NK-92 (cell line): ENCODE measurements around the gene CEP164.

ENCODE experiments used
- DNase-seq: peaks from one replicate; lab custom pipeline; 2025; ENCODE audit not compliant: unreplicated experiment; lab: John Stamatoyannopoulos, UW

CEP164 gene

GRCh38 chr11:117457835-117458234 lies 130.2 kb downstream of the CEP164 start:
- DNase-seq: no peak

DNA sequence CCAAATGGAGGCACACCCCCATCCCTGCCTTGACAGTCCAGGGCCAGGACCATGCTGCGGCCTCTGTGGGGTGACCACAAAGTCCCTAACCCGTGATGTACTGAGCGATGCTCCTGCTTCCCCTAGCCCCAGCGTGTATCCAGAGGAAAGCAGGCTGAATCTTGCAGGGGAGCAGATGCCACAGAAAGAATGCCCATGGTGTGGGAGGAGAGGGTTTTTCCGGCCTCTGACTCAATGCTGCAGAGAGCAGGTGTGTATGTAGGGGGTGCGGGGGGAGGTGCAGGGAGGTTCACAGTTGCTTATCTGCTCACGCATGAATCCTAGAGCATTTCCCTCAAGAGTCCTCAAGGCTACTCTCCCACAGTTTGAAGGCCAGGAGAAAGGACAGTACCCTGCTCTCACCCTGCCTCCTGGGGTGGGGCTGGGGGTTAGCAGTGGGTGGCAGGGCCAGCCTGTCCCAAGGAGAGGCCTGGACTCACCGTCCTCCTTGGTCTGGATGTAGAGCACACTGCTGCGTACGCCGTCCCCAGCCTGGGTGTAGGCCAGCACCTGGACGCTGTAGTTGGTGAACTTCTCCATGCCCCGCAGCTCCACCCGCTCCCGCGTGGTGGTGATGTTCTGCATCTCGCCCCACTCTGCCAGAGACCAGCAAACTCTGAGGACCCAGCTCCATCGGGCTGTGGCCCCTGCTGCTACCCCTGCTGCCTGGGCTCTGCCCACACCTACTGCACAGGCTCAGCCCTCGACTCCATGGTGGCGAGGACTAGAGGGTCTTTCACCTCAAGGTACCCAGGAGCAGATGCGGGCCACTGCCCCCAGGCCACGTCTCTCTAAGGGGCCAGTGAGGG lies 130.8 kb downstream of the CEP164 start:
- DNase-seq: no peak

DNA sequence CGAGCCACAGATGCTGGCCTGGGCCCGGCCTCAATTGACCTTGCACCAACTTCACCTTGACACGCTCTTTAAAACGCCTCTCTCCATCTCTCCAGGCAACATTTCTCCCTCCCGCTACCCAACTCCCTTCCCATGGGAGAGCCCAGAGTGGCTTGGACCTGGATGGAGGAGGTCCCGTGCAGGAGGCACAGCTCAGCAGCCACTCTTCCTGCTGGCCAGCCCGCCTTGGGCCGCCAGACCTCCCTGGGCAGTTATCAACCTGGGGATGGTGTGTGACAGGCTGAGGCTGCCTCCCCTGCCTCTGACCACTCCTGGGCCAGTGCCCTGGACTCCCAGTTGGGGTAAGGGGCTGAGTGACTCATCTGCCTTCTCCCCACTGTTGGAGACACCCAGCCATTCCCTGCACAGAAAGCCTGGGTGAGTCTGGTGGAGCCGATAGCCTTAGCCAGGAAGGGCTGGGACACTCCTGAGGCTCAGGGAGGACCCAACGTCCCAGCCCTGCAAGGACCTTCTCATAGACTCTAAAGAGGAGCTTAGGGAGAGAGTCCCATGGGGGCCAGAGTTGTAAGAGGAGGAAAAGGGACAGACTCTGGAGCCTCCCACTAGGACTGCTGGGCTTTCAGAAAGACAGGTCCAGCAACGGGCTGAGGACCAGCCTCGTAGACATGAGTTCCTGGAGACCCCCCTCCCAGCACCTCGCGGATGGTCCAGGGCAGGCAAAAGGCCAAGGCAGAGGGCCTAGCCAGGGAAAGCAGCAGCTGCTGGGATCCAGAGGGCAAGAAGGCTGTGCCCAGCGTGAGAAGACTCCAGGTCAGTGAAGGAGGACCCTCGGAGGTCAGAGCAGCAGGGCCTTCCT lies 131.7 kb downstream of the CEP164 start:
- no peak for DNase-seq

GRCh38 chr11:117459979-117460300 lies 132.3 kb downstream of the CEP164 start:
- DNase-seq: no peak

- DNase-seq: no peak
Observed at GRCh38 chr11:117461396-117462182, 133.9 kb downstream of the CEP164 start.

DNA sequence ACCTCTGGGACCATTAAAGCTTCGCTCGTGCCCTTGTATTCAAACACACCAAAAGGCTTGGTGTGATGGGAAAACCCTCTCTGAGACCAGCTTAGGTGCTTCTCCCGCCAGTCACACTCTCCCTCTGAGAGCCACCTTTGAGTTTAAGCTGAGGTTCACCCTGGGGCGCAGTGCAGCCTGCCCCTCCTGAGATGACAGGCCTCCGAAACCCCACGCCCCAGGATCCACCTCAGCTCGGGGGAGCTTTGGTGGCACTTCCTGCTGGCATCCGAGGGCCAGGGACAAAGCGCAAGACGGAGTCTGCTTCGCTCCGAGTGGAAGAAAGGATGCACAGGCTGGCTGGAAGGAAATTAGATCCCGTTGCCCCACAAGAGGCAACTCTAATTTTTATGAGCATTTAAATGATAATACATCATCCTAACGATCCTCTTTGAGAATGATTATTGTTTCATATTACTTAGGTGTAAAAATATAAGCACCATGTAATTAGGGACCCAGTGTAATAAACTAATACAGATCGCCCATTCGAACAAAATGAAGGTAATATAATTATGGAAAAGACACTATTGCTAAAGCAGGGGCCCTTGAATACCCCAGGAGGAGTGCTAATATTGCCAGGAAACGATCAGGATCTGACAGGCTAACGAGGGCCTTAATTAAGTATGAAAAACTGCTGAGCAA lies 134.7 kb downstream of the CEP164 start:
- no peak for DNase-seq

DNA sequence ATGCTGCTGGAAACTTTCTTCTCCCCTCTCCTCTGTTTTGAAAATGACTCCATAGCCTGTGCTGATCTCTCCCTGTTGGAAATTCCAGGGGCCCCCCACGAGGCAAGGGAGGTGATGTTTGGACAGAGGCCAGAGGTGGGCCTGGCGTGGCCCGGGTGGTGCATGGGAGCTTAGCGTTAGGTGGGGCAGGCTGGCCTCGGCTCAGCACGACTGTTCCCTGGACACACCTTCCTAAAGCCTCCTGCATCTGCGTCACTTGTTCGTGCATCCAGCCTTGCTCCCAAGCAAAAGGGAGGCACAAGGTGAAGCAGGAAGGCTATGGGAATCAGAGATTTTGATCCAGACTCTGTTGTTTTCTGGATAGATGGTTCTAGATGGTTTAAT lies 135.2 kb downstream of the CEP164 start:
- DNase-seq: no peak
